Caco-2 (cell line): Measurements from ENCODE around the gene FBLN5. TPM values are rescaled to one million over a fixed set of nuclear protein-coding genes. Genes with fewer than 3 reads are reported as not detected.

Experiments
- BruUV-seq: library from RNA; stranded (reverse); fragments of 400-500 nt; replicated peaks from 2 replicates; lab custom pipeline; 2021; lab: Mats Ljungman, UMichigan
- CTCF ChIA-PET: fragments of 300-600 bp; sonication (Branson Sonifier 250); formaldehyde crosslinking; loops from one replicate; lab custom pipeline; 2022; ENCODE audit warnings: antibody characterized with exemption; lab: Charles Lee
- POLR2A ChIA-PET: fragments of 300-600 bp; sonication (Branson Sonifier 250); formaldehyde crosslinking; loops from one replicate; lab custom pipeline; 2022; ENCODE audit warnings: antibody characterized with exemption; lab: Charles Lee
- DNase-seq, 2 experiments: peaks; one replicate each; pipeline versions ENCODE4 v3.0.0 to v3.0.0-alpha.2; 2020 to 2022
- H3K27me3 ChIP-seq: replicated peaks from 2 replicates; pipeline ENCODE4 v1.6.0; 2011; ENCODE audit warnings: low read length; ENCODE audit not compliant: control insufficient read depth, insufficient read depth
- H3K36me3 ChIP-seq: 2 replicates; pipeline ENCODE4 v1.5.1; 2011; ENCODE audit warnings: low read length; ENCODE audit not compliant: control insufficient read depth, insufficient read depth
- H3K4me1 ChIP-seq: fragments of 250-450 bp; sonication (Bioruptor Pico); 2 replicates; pipeline ENCODE4 v1.5.1; 2020; ENCODE audit warnings: mild to moderate bottlenecking
- H3K4me3 ChIP-seq: 2 replicates; pipeline ENCODE4 v1.5.1; 2011; ENCODE audit warnings: low read depth, mild to moderate bottlenecking, control low read depth, low read length
- H3K9me3 ChIP-seq: fragments of 250-450 bp; sonication (Bioruptor Pico); 2 replicates; pipeline ENCODE4 v1.5.1; 2020; ENCODE audit warnings: mild to moderate bottlenecking, moderate library complexity
- H3K27ac Mint-ChIP-seq: one replicate; pipeline ENCODE4 v1.8.0; 2022; ENCODE audit warnings: mixed read lengths; ENCODE audit not compliant: unreplicated experiment
- H3K27me3 Mint-ChIP-seq: one replicate; pipeline ENCODE4 v1.8.0; 2022; ENCODE audit warnings: mixed read lengths; ENCODE audit not compliant: insufficient read depth, unreplicated experiment
- H3K36me3 Mint-ChIP-seq: one replicate; pipeline ENCODE4 v1.8.0; 2022; ENCODE audit warnings: mild to moderate bottlenecking, mixed read lengths; ENCODE audit not compliant: insufficient read depth, unreplicated experiment
- H3K4me1 Mint-ChIP-seq: one replicate; pipeline ENCODE4 v1.8.0; 2022; ENCODE audit warnings: low read depth, mixed read lengths; ENCODE audit not compliant: unreplicated experiment
- H3K4me3 Mint-ChIP-seq: one replicate; pipeline ENCODE4 v1.8.0; 2022; ENCODE audit warnings: mild to moderate bottlenecking, moderate library complexity, mixed read lengths; ENCODE audit not compliant: unreplicated experiment
- H3K9me3 Mint-ChIP-seq: one replicate; pipeline ENCODE4 v1.8.0; 2022; ENCODE audit warnings: mixed read lengths; ENCODE audit not compliant: unreplicated experiment
- intact Hi-C: fragments of 100-400 bp; cut with micrococcal nuclease; formaldehyde crosslinking; loops from one replicate; pipeline ENCODE4 v1.10.0; 2022; ENCODE audit not compliant: unreplicated experiment
- total RNA-seq: library from RNA; stranded (reverse); gene quantifications from 2 replicates; pipeline ENCODE4 v1.2.3, GENCODE V29; 2022
- TF ChIP-seq, protein P1 (sequence below), 2 experiments: fragments of 200-600 bp in 1 of 2; IDR thresholded peaks; 1 replicate in 1 of 2; 2 replicates in 1 of 2; pipeline versions ENCODE4 v1.5.1 to v1.8.0; 2011 to 2022; ENCODE audit warnings: antibody characterized with exemption in 1 of 2, control low read depth in 1 of 2, inconsistent platforms in 1 of 2, low read depth in 1 of 2, low read length in 1 of 2, mild to moderate bottlenecking in 1 of 2, moderate library complexity in 1 of 2; ENCODE audit not compliant: insufficient read depth in 1 of 2, severe bottlenecking in 1 of 2, unreplicated experiment in 1 of 2

FBLN5 gene
- total RNA-seq, 1 experiment from 2014 or later, result 13.9 TPM

DNA sequence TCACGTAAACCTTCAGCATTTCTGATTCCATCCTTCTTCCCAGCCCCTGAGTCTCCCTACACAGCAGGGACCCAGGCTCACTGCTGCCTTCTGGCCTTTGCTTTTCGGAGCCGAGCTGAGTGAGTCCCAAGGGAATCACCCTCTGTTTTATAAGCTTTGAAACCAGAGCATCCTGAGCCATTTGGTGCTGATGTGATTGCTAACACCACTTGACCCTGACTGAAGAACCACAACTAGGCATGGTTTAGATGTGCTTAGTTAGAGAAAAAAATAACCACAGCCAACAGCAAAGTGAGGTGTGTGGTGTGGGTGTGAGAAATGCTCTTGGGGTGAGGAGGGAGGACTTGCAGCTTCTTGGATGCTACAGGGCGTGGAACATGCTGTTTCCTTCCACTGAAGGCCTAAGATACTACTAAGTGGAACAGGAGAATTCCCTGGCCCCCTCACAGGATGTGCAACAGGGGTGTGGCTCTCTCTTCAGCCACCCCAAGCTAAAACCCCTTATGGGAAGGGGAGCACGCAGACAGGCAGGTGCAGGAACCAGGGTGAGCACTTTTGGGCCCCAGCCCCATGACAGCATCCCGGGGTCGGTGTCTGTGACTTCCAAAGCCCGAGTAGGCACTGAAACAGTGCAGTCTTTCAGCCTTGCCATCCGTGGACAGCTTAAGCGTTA is 80.0 kb downstream of the FBLN5 start, which contains the start of gene TC2N:
Gene TC2N (minus strand): TSS at position 221 of the 673 bp plus-strand sequence. CDS start 53,767 bp downstream, outside the sequence.
- Mint-ChIP-seq H3K36me3 (no peaks in the 10 kb centered on the region), H3K27me3 (no peaks in the 10 kb centered on the region), H3K9me3 (no peaks in the 10 kb centered on the region), H3K27ac (no peak within 1 kb of the TSS), H3K4me1 (peaks cover 15% of the 10 kb centered on the region), H3K4me3 (no peak within 1 kb of the TSS)
- BruUV-seq, result no TSS peak
- Histone ChIP-seq H3K27me3 (no peaks in the 10 kb centered on the region), H3K4me3 (no peak within 1 kb of the TSS), H3K36me3 (no peaks in the 10 kb centered on the region), H3K4me1 (peaks cover 8% of the 10 kb centered on the region), H3K9me3 (no peaks in the 10 kb centered on the region)
- POLR2A ChIA-PET, result no interaction called here
- TF ChIP-seq, protein P1, sequence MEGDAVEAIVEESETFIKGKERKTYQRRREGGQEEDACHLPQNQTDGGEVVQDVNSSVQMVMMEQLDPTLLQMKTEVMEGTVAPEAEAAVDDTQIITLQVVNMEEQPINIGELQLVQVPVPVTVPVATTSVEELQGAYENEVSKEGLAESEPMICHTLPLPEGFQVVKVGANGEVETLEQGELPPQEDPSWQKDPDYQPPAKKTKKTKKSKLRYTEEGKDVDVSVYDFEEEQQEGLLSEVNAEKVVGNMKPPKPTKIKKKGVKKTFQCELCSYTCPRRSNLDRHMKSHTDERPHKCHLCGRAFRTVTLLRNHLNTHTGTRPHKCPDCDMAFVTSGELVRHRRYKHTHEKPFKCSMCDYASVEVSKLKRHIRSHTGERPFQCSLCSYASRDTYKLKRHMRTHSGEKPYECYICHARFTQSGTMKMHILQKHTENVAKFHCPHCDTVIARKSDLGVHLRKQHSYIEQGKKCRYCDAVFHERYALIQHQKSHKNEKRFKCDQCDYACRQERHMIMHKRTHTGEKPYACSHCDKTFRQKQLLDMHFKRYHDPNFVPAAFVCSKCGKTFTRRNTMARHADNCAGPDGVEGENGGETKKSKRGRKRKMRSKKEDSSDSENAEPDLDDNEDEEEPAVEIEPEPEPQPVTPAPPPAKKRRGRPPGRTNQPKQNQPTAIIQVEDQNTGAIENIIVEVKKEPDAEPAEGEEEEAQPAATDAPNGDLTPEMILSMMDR (IDR thresholded peaks at IDR 0.05; ENCODE audit: insufficient read depth in 1 of 2, low read depth in 1 of 2, low read length in 1 of 2, severe bottlenecking in 1 of 2, unreplicated experiment in 1 of 2), result no peak
- DNase-seq, result no peak
- CTCF ChIA-PET, result no interaction called here
- intact Hi-C loops, result no loop called here

DNA sequence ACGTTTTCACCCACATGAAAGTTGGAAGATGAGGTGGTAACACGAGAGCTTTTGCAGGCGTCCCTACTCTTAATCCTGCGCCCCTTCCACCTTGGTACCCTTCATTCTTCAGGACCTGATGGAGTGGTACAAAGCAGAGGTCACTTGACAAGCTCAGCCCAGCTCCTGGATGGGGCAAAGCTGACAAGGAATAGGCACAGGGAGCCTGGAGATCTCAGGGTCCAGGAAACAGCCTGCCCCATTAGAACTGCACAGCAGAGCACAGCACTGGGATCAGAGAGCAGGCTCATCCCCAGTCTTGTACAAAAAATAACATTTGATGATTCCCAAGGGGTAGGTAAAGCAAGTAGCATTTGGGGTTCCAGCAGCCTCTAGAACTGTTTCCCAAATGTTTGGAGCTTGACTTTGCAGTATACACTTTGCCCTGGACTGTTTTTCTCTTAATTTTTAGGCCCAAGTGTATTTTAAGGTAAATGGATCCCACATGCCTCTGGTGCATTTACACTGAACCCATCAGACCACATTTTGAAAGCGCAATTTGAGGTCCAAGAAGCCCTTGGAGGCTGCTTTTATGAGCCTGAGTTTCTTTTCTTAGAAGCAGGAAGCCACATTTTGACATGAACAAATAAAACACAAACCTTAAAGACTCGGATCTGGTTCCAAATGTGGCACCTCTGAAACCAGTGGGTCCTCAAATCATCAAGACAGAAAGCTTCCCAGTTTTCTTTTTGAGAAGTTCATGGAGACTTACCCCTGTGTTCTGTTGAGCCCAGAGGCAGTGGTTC is 80.8 kb downstream of the FBLN5 start:
- Histone ChIP-seq H3K9me3 (no peaks in the 10 kb centered on the region), H3K4me1 (peaks cover 8% of the 10 kb centered on the region), H3K36me3 (no peaks in the 10 kb centered on the region), H3K4me3 (no peak overlapping the region), H3K27me3 (no peaks in the 10 kb centered on the region)
- H3K36me3 Mint-ChIP-seq, result no peaks in the 10 kb centered on the region
- H3K27me3 Mint-ChIP-seq, result no peaks in the 10 kb centered on the region
- no peaks in the 10 kb centered on the region for H3K9me3 Mint-ChIP-seq
- ChIA-PET CTCF (no interaction called here), POLR2A (no interaction called here)
- H3K4me3 Mint-ChIP-seq, result no peak overlapping the region
- intact Hi-C loops, result no loop called here
- BruUV-seq, result no TSS peak
- no peak for DNase-seq
- H3K27ac Mint-ChIP-seq, result no peak overlapping the region
- TF ChIP-seq, protein P1 (IDR thresholded peaks at IDR 0.05; ENCODE audit: insufficient read depth in 1 of 2, low read depth in 1 of 2, low read length in 1 of 2, severe bottlenecking in 1 of 2, unreplicated experiment in 1 of 2), result no peak
- H3K4me1 Mint-ChIP-seq, result peaks cover 15% of the 10 kb centered on the region

DNA sequence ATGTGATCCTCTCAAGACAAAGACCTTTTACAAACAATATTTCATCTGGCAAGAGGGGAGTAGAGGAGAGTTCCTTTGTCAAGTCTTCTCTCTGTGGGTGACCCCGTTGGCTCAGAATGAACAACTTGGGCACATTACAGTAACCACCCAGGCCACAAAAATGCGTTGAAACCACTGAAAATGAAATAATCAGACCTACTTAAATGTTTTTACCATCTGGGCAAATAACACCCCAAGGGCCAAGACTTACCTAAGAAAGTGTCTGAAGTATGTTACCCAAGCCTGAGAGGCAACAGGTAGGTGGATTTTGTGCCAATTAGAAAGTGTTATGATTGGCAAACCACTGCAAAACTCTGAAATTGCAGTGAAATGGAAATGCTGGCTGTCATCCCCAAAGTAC is 81.4 kb downstream of the FBLN5 start:
- no peaks in the 10 kb centered on the region for H3K27me3 ChIP-seq
- Mint-ChIP-seq H3K4me3 (no peak overlapping the region), H3K4me1 (peaks cover 15% of the 10 kb centered on the region), H3K27me3 (no peaks in the 10 kb centered on the region), H3K36me3 (no peaks in the 10 kb centered on the region), H3K27ac (no peak overlapping the region), H3K9me3 (no peaks in the 10 kb centered on the region)
- peaks cover 8% of the 10 kb centered on the region for H3K4me1 ChIP-seq
- H3K9me3 ChIP-seq, result no peaks in the 10 kb centered on the region
- POLR2A ChIA-PET, result no interaction called here
- no peak for DNase-seq
- H3K4me3 ChIP-seq, result no peak overlapping the region
- TF ChIP-seq, protein P1 (IDR thresholded peaks at IDR 0.05; ENCODE audit: insufficient read depth in 1 of 2, low read depth in 1 of 2, low read length in 1 of 2, severe bottlenecking in 1 of 2, unreplicated experiment in 1 of 2), result no peak
- intact Hi-C loops, result no loop called here
- CTCF ChIA-PET, result no interaction called here
- no peaks in the 10 kb centered on the region for H3K36me3 ChIP-seq
- no TSS peak for BruUV-seq
